Measurements from ENCODE around the gene ZNF630. TPM values are rescaled to one million over a fixed set of nuclear protein-coding genes. Genes with fewer than 3 reads are reported as not detected.
A peak's percentile ranks its signal among the peaks of the same experiment; 100 is the strongest.

The ZNF630 gene
- total and polyA plus RNA-seq, 2 of the 8 experiments (the other 6 are each of a cell fraction or from before 2014, with no cell fraction given): 0.67 to 2.2 TPM

GRCh38 chrX:48071064-48071985 lies at the start of gene ZNF630 (continued):
- TF ChIP-seq BCL11A (IDR thresholded peaks at IDR 0.05; ENCODE audit: low read depth in 2 of 2, low read length in 2 of 2): no peak
- no peak for TF ChIP-seq CEBPB (IDR thresholded peaks at IDR 0.05; ENCODE audit: low read depth, low read length)
- TF ChIP-seq KDM4A (IDR thresholded peaks at IDR 0.05; ENCODE audit: low read depth, low read length, severe bottlenecking): peak; percentile 93
- no peak for TF ChIP-seq ZNF274 (IDR thresholded peaks at IDR 0.05; ENCODE audit: borderline replicate concordance, extremely low read depth, low read length)
- peak; percentile 94 for TF ChIP-seq YY1 (IDR thresholded peaks at IDR 0.05; ENCODE audit: low read depth, low read length)
- TF ChIP-seq SIN3A (conservative IDR thresholded peaks at IDR 0.05 in 1 of 2, IDR thresholded peaks at IDR 0.05 in 1 of 2; ENCODE audit: low read depth in 1 of 2, low read length in 2 of 2): peak; percentile 10 to 43; a peak in 1 of 4 replicates
- no peak for TF ChIP-seq TEAD4 (IDR thresholded peaks at IDR 0.05; ENCODE audit: low read depth, low read length)
- TF ChIP-seq TAF7 (optimal IDR thresholded peaks at IDR 0.05; ENCODE audit: borderline replicate concordance, low read depth, low read length): no peak
- TF ChIP-seq, protein P1, sequence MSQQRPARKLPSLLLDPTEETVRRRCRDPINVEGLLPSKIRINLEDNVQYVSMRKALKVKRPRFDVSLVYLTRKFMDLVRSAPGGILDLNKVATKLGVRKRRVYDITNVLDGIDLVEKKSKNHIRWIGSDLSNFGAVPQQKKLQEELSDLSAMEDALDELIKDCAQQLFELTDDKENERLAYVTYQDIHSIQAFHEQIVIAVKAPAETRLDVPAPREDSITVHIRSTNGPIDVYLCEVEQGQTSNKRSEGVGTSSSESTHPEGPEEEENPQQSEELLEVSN (IDR thresholded peaks at IDR 0.05): no peak
- no peak for TF ChIP-seq SRF (IDR thresholded peaks at IDR 0.05; ENCODE audit: low read depth, low read length)
- TF ChIP-seq NRF1 (IDR thresholded peaks at IDR 0.05; ENCODE audit: low read depth, low read length): no peak
- no peak for TF ChIP-seq ASH2L (IDR thresholded peaks at IDR 0.05; ENCODE audit: low read length)
- TF ChIP-seq FOSL1 (IDR thresholded peaks at IDR 0.05; ENCODE audit: insufficient read depth, low read depth, low read length): no peak
- no peak for TF ChIP-seq ATF3 (IDR thresholded peaks at IDR 0.05; ENCODE audit: insufficient read depth, low read depth, low read length)
- no peak for TF ChIP-seq EP300 (IDR thresholded peaks at IDR 0.05; ENCODE audit: borderline replicate concordance in 1 of 2, low read depth in 2 of 2, low read length in 2 of 2)
- TF ChIP-seq USF2 (IDR thresholded peaks at IDR 0.05; ENCODE audit: low read length): no peak
- peak; percentile 38; the same call in 1 of the 2 replicates for TF ChIP-seq KDM5A (IDR thresholded peaks at IDR 0.05; ENCODE audit: low read length)
- no peak for TF ChIP-seq BRCA1 (IDR thresholded peaks at IDR 0.05; ENCODE audit: low read depth, low read length)
- no peak for TF ChIP-seq BACH1 (IDR thresholded peaks at IDR 0.05; ENCODE audit: low read length)
- TF ChIP-seq KDM1A (IDR thresholded peaks at IDR 0.05; ENCODE audit: borderline replicate concordance, low read length): no peak
- TF ChIP-seq SP4 (IDR thresholded peaks at IDR 0.05; ENCODE audit: low read length): no peak

Data from H1 (cell line).